ENCODE results near the gene PHAX. TPM values are rescaled to one million over a fixed set of nuclear protein-coding genes. Genes with fewer than 3 reads are reported as not detected.
"Not testable (repeated sequence)": the region's sequence is repeated elsewhere in the genome, so short reads cannot be mapped to it uniquely, and the experiment has no call there.

The PHAX gene
- total RNA-seq, 1 experiment from 2014 or later, result 46.7 TPM

GRCh38 chr5:126645132-126645531, 44.4 kb downstream of the PHAX start:
- DNase-seq (ENCODE audit: low read depth, low spot score), result no peak
- in situ Hi-C loops (cut with HindIII; ENCODE audit: low pct_unique_long_range_greater_than_20kb, low sequenced_read_pairs), result no loop called here

GRCh38 chr5:126647071-126647470, 46.3 kb downstream of the PHAX start:
- no peak for DNase-seq (ENCODE audit: low read depth, low spot score)
- in situ Hi-C loops (cut with HindIII; ENCODE audit: low pct_unique_long_range_greater_than_20kb, low sequenced_read_pairs), result no loop called here

GRCh38 chr5:126648471-126648870, 47.7 kb downstream of the PHAX start:
- in situ Hi-C loops (cut with HindIII; ENCODE audit: low pct_unique_long_range_greater_than_20kb, low sequenced_read_pairs), result no loop called here
- DNase-seq (ENCODE audit: low read depth, low spot score), result no peak

- in situ Hi-C loops (cut with HindIII; ENCODE audit: low pct_unique_long_range_greater_than_20kb, low sequenced_read_pairs); DNase-seq (ENCODE audit: low read depth, low spot score): not testable (repeated sequence)
Measured at GRCh38 chr5:126649057-126649456, 48.3 kb downstream of the PHAX start.

- DNase-seq (ENCODE audit: low read depth, low spot score); in situ Hi-C loops (cut with HindIII; ENCODE audit: low pct_unique_long_range_greater_than_20kb, low sequenced_read_pairs): not testable (repeated sequence)
Measured at GRCh38 chr5:126649709-126650108, 49.0 kb downstream of the PHAX start.

GRCh38 chr5:126650463-126650862, 49.7 kb downstream of the PHAX start:
- in situ Hi-C loops (cut with HindIII; ENCODE audit: low pct_unique_long_range_greater_than_20kb, low sequenced_read_pairs), result no loop called here
- DNase-seq (ENCODE audit: low read depth, low spot score), result no peak

- in situ Hi-C loops (cut with HindIII; ENCODE audit: low pct_unique_long_range_greater_than_20kb, low sequenced_read_pairs), result no loop called here
- DNase-seq (ENCODE audit: low read depth, low spot score), result no peak
Measured at GRCh38 chr5:126651013-126651577, 50.3 kb downstream of the PHAX start.

- DNase-seq (ENCODE audit: low read depth, low spot score), result peak; percentile 62
- in situ Hi-C loops (cut with HindIII; ENCODE audit: low pct_unique_long_range_greater_than_20kb, low sequenced_read_pairs), result no loop called here
Measured at GRCh38 chr5:126656401-126657007, 55.8 kb downstream of the PHAX start.

- DNase-seq (ENCODE audit: low read depth, low spot score), result no peak
- in situ Hi-C loops (cut with HindIII; ENCODE audit: low pct_unique_long_range_greater_than_20kb, low sequenced_read_pairs), result no loop called here
Measured at GRCh38 chr5:126658561-126658960, 57.8 kb downstream of the PHAX start.

- in situ Hi-C loops (cut with HindIII; ENCODE audit: low pct_unique_long_range_greater_than_20kb, low sequenced_read_pairs), result no loop called here
Measured at GRCh38 chr5:126659805-126660482, 59.2 kb downstream of the PHAX start.

GRCh38 chr5:126664586-126664985, 63.8 kb downstream of the PHAX start:
- in situ Hi-C loops (cut with HindIII; ENCODE audit: low pct_unique_long_range_greater_than_20kb, low sequenced_read_pairs), result no loop called here
- no peak for DNase-seq (ENCODE audit: low read depth, low spot score)

More at GRCh38 chr5:126659805-126660482, 59.2 kb downstream of the PHAX start:
- DNase-seq (ENCODE audit: low read depth, low spot score), result no peak

- DNase-seq (ENCODE audit: low read depth, low spot score); in situ Hi-C loops (cut with HindIII; ENCODE audit: low pct_unique_long_range_greater_than_20kb, low sequenced_read_pairs): not testable (repeated sequence)
Measured at GRCh38 chr5:126670109-126670508, 69.4 kb downstream of the PHAX start.

GRCh38 chr5:126671681-126672080, 70.9 kb downstream of the PHAX start:
- in situ Hi-C loops (cut with HindIII; ENCODE audit: low pct_unique_long_range_greater_than_20kb, low sequenced_read_pairs); DNase-seq (ENCODE audit: low read depth, low spot score): not testable (repeated sequence)

- in situ Hi-C loops (cut with HindIII; ENCODE audit: low pct_unique_long_range_greater_than_20kb, low sequenced_read_pairs), result no loop called here
Measured at GRCh38 chr5:126673477-126673876, 72.7 kb downstream of the PHAX start.

GRCh38 chr5:126674145-126674544, 73.4 kb downstream of the PHAX start:
- no peak for DNase-seq (ENCODE audit: low read depth, low spot score)
- in situ Hi-C loops (cut with HindIII; ENCODE audit: low pct_unique_long_range_greater_than_20kb, low sequenced_read_pairs), result no loop called here

More at GRCh38 chr5:126673477-126673876, 72.7 kb downstream of the PHAX start:
- no peak for DNase-seq (ENCODE audit: low read depth, low spot score)

GRCh38 chr5:126675338-126675737, 74.6 kb downstream of the PHAX start:
- DNase-seq (ENCODE audit: low read depth, low spot score), result no peak
- in situ Hi-C loops (cut with HindIII; ENCODE audit: low pct_unique_long_range_greater_than_20kb, low sequenced_read_pairs), result no loop called here

- in situ Hi-C loops (cut with HindIII; ENCODE audit: low pct_unique_long_range_greater_than_20kb, low sequenced_read_pairs), result no loop called here
Measured at GRCh38 chr5:126676195-126676624, 75.5 kb downstream of the PHAX start.

More at GRCh38 chr5:126676195-126676624, 75.5 kb downstream of the PHAX start:
- peak; percentile 77 for DNase-seq (ENCODE audit: low read depth, low spot score)

All from SK-MEL-5 (cell line).